HG03060 (cell line): ENCODE results near the gene TENT4A.
A peak's percentile ranks its signal among the peaks of the same experiment; 100 is the strongest.

Experiments
- ATAC-seq: cut with Tn5 transposase; IDR thresholded peaks from one replicate; pipeline ENCODE4 v1.9.1; 2021; ENCODE audit warnings: low read depth, moderate number of reproducible peaks; ENCODE audit not compliant: unreplicated experiment

TENT4A gene

DNA sequence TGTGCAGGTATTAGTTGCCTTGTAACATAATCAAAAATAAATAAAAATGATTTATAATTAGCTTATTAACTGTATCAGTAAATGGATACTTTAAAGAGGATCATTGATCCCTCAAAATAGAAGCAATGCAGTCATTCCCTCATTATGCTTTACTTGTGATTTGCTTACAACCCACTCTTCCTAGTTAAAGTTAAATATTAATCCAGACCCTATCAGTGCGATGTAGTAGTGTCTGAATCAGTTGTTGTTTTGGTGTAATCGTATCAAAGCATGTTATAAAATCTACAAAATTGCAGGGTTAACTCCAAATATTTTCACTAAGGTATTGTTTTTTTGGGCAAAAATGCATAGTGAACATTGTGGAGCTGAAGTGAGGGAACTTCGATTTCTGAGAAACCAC, 17.6 kb downstream of the TENT4A start:
- ATAC-seq, result no peak

DNA sequence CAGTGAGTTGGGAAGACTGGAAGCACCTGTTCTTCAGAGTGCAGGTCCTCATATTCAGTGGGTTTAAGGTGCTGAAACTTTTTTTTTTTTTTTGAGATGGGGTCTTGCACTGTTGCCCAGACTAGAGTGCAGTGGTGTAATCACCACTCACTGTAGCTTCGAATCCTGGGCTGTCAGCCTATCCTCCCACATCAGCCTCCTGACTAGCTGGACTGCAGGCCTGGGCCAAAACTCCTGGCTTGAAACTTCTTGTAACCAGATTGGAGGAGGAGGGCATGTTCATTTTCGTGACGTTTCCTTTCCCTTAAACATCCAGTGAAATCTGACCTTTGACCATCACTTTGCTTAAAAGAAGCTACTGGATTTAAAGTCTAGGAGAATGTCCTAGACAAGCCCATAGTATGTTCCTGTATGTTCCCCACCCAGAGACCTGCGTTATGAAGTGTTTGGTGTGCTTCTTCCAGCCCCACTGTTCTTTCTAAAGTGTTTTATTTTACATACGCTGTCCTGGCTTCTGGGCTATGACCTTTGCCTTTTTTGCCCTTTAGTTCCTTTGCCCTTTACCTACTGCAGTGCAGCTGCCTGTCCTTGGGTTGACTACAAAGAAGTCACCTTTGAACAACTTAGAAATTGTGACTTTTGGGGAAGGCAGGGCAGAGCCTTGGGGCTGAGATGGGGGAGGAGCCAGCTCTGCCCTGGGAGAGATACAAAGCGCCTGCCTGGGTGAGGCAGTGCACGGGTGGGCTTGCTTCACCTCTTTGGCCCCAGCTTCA, 18.4 kb downstream of the TENT4A start:
- ATAC-seq, result no peak

DNA sequence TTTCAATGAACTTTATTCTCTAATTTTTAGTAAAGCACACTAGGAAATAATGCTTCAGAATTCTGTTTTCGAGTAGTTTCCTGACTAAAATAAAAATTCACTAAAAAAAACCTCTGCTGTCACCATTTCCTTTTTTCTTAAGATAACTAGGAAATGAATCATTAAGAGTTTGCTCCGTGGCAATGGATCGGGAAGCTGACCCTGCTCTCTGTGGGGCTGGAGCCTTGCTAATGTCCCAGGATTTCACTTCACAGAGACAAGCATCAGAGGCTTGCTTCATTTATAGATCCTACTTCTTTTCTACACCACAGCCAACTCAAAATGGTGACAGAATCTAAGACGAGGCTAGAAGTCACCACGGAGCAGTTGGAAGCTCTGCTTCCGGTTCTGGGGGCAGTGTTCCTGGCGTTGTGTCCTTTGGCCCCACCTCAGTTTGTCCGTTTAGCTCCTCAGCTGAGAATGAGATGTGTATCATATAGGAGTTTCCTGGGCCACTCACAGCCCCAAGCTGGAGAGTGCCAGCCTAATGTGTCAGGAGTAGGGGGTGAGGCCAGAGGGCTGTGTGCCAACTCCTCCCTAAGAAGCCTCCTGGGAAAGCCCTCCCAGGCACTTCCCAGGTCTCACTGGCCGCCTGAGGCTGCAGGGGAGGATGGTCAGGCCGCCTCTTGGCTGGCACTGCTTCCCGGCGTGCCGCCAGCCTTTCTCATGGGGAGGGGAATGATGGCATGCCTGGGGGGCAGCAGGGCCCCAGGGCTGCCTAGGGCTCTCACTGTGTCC, 19.6 kb downstream of the TENT4A start:
- ATAC-seq, result no peak

DNA sequence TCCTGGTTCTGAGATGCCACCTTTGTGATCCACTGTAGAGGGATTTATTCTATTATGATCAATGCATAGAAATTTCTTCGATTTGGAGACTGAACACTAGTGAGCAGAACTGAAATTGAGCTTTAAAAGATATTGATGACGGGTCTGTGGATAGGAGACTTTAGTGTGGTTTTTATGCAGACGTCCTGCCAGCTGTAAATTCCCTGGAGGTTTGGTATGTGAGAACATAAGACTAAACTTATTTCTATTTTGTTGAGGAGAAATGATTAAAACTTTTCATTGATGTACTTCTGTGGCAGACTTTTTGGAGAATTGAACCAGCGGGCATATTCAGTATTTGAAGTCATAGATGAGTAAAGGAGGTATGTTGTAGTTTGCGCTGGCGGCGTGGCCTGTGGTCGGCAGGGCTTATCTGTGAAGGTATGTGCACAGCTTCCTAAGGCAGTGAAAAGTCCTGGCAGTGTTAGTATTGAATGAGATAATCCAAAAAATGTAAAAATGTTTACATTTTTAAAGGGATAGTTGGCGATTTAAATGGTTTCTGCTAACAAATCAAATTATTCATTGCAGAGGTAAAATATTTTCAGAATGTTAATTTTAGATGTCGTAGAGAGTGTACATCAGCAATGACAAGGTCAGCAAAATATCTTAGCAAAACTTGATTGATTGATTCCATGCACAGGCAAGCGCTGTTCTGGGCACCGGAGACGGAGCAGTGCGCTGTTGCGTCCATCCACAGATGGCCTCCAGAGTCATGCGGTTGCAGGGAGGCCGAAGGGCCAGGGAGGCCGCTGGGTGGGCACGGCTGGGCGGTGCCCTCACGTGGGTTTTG, 20.4 kb downstream of the TENT4A start:
- no peak for ATAC-seq

DNA sequence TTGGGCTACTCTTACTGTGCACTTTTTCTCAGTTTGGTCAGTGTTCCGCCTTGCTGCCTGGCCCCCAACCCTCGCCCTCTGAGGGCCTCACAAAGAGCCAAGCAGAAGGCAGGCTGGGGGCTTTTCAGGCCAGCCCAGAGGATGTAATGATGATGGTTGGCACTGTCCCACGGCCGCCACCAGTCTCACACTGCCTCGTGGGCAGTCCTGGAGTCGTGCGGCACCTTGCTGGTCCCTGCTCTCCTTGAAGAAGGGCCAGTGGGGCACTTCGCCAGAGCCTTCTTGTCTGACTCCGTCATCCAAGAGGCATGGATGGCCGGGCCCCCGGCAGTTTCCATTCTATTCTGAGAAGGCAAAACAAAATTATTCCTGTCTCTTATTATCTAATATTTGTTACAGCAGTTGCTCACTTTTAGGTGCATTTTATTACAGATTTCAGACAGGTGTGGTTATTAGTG, 21.0 kb downstream of the TENT4A start:
- ATAC-seq, result no peak

DNA sequence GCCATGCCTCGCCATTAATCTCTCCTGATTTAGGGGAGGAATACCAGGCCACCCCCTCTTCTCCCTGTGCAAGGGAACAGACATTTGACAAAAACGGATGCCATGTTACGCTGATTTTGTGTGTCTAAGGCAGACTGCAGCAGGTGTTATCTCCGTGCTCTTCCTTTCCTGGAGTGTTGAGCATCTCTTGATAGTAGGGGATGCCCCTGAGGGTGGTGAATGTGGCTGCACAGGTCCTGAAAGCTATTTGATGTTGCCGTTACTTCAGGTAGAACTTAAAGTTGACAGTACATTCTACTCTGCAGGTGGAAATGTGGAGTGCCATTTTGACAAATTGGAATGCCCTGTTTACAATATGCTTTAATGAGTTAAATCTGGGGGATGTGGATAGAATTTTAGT, 21.5 kb downstream of the TENT4A start:
- no peak for ATAC-seq

DNA sequence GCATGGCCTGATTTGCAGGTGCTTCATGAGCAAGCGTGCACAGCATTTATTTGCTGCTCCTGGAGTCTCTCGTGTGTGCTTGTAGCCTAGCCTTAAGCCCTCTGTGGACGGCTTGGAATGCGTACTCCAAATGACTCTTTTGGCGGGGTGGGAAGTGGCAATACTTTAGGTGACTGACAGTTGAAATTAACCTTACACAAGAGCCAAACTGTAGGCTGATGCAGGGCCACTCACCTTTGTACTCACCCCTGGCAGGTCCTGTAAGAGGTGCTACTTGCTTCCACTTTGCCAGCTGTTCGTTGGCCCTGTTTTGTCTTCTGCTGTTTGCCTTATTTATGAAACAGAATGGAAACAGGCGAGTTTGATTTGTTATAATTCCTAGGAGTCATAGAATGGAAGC, 22.9 kb downstream of the TENT4A start:
- no peak for ATAC-seq

DNA sequence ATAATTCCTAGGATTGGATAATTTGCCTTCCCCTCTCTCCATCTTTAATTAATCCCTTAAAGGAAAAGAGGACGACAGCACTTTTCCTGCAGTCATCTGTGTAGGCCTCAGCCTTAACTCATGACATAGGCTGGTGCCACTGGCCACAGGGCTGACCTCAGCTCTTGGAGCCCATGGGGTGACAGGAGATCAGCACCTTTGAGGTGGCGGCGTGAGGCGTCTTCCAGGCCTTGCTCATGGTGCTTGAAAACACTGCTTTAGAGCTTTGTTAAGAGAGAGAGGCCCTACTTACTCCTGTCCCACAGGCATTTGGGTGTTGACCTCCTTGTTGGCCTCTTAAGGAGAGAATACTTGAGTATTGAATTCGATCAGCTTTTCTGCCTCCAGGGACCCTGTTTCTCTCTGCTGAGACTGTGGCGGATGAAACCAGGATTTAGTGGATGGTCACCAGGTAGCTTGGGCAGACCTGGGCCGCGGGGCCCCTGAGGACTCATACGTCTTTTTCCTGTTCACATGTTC, 23.4 kb downstream of the TENT4A start:
- ATAC-seq, result no peak

DNA sequence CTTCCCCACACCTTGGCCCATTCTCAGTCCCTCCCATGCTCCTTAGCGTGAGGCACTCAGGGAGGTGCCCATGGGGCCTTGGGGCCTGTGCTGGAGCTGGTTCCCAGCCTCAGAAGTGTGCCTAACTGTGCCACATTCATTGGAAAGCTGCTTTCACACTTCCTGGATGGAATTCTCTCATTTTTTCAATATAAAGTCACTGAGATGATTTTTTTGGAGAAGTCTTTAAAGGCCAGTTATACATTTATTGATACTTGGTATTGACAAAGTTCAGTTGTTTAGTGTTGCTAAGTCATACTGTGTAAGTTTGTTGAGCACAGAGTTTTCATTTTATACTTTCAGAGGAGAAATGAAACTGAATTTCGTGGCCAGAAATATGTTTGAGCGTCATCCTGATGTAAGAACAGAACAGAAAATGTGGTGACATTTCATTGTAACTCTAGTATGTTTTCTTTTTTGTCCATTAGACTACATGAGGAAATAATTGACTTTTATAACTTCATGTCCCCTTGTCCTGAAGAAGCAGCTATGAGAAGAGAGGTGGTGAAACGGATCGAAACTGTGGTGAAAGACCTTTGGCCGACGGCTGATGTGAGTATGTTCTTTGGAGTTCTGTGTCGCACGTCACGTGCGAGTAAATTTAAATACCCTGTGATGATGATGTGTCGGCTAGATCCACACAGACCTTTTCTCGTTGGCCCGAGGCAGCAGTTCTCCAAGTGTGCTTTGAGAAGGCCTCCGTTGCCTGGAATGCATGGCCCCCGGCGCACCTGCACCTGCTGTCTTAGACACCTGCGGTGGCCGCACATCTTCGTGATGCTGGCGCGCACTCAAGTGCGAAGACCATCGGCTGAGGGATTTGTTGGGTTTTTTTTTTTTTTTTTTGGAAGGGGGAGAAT, 24.1 kb downstream of the TENT4A start:
- peak; percentile 79 for ATAC-seq

DNA sequence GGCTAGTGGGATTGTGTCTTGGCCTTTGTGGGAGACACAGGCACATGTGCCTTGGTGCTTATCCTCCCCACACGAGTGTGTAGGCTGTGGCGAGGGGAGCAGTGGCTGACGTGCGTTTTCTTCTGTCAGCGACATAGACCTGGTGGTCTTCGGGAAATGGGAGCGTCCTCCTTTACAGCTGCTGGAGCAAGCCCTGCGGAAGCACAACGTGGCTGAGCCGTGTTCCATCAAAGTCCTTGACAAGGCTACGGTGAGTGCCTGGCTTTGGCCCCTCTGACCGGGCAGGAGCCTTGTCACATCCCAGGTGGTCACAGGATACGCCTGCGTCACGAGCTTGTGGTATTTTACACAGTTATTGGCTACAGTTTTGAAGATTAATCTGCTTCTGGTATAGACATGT, 26.4 kb downstream of the TENT4A start:
- ATAC-seq, result no peak

DNA sequence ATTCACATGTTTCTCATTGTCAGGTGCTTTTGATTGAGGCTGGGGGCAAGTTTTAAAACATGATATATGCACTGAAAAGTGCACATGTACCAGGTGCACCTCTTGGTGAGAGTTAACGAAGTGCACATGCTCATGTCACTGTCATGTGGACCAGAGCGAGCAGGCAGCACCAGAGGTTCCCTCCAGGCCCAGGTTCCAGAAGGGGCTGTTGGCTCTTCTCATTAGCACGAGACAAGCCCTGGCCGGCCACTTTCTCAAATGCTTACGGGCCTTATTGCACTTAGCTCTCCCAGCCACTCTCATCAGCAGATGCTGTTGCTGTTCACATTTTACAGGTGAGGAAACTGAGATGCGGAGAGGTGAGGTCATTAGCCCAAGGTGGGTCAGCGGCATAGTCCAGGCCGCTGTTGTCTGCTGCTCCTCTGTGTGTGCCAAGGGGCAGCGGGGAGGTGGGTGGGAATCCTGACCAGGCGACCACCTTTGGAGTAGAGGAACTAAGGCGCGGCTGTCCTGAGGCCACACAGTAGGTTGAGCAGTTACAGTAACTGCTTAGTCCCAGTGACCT, 27.4 kb downstream of the TENT4A start:
- ATAC-seq, result no peak

DNA sequence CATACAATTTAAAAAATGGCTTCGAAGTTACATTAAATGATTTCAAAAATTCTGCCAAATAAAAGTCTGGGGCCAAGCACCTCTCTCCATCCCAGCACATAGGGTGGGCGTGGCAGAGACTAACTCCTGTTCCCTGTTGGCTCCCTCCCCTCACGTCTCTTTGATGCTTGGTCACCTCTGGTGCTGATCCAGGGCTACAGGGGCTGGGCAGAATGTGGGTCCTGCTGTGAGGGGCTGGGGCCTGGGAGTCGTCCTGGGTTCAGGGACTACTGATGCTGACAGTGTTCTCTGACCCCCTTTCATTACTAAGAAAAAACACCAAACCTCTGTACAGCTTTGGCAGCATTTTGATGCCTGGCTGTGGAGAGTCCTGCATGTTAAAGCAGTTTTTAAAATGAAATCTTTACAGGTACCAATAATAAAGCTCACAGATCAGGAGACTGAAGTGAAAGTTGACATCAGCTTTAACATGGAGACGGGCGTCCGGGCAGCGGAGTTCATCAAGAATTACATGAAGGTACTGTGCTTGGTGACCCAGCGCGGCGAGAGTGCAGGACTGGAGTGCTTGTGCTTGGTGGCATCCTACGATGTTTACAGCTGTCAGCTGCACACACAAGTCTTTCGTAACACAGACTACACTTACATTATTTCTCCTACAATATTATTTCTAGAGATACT, 29.0 kb downstream of the TENT4A start:
- no peak for ATAC-seq

DNA sequence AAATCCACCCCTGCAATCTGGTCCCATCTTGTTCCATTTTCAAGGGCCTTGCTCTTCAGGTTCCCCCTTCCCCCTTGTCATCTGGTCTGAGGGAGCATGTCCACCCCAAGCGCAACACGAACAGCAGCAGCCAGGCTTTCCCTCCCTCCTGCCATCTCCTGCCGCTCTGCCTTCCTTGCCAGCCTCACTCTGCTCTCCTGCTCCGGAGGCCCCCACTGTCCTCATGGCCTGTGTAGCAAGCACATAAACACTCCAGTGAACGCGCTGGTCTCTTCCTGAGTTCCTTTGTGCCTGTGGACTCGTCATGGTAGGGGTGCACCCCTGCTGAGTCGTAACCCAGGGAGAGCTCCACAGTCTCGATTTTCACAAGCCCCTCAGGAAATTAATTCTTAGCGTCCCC, 29.9 kb downstream of the TENT4A start:
- no peak for ATAC-seq

DNA sequence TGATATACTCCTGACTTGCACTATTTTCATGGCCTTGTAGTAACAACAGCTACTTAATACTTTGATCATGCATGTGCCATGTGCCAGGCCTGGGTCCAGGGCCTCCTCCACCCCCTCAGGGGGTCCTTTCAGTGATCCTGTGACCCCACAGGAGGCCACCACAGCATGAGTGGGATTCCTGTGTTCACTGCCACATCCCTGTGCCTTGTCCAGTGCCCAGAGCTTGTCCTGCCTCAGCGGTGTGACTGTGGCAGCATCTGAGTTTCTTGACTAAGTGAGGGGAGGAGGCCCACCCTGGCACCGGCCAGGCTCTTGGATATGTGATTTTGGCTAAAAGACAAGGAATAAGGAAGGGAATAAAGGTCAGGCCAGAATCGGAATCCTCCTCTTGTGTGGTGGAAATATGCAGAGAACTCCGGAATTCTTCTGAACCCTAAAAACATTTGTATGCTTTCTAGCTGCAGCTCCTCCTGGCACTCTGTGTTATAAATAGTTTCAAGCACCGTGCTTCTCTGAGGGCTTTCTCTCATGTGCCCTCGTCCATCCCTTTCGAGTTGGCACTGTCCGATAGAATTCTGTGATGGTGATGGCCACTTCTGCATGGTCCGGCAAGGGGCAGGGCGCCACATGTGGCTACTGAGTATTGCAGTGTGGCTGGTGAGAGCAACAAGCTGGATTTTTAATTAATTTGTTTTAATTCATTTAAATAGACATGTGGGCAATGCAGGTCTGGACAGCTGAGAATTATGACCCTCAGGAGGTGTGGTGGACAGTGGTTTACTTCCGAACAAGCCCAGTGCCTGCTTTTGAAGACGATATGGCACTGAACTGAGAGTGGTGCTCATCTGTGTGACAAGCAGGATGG, 31.8 kb downstream of the TENT4A start:
- no peak for ATAC-seq

DNA sequence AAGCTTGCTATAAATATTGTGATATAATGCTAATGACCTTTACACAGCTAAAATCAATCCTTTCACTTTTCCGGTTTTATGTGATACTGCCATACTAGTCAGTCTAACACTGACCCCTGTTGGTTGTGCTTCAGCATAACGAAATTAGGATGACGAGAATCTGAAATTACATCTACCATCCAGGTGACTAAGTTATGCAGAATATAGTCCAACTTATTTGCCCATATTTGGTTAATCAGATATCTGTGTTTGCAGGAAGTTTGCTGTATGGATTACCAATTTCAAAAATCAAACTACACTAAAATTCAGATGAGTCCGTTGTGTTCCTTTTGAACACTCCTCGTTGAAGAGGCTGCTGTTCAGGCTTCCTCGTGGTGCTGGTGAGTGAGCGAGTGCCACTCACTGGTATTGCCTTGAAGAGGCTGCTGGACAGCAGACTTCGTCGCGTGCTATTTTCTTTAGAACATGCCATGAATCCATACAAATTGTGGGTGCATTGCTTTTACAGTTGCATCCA, 32.5 kb downstream of the TENT4A start:
- ATAC-seq, result peak; percentile 60

DNA sequence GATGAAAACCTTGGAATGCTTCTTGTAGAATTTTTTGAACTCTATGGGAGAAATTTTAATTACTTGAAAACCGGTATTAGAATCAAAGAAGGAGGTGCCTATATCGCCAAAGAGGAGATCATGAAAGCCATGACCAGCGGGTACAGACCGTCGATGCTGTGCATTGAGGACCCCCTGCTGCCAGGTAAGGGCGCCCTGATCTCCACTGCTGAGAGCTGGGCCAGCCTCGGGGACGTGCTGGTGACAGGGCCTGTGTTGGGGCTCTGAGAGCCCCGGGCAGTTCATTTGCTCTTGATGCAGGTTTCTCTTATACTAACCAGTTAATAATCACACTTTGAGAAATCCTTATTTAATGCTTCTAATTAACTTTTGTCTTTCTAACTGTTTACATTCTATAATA, 33.0 kb downstream of the TENT4A start:
- no peak for ATAC-seq

DNA sequence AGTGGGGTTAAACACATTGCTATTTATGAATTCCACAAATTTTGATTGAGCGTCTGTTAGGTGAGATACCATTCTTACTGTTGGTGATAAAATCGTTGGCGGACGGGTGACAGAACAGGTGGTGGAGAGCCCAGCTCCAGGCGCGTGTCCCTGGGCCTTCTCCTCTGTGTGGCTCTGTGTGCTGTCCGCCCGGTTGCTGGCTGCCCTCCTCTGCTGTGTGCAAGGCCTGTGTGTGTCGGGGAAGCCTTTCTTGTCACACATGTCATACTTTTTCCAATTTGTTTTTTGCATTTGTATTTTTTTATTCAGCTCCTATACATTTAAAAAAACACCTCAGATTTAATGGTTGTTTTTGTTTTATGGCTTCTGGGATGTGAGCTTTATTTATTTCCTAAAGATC, 33.9 kb downstream of the TENT4A start:
- no peak for ATAC-seq

DNA sequence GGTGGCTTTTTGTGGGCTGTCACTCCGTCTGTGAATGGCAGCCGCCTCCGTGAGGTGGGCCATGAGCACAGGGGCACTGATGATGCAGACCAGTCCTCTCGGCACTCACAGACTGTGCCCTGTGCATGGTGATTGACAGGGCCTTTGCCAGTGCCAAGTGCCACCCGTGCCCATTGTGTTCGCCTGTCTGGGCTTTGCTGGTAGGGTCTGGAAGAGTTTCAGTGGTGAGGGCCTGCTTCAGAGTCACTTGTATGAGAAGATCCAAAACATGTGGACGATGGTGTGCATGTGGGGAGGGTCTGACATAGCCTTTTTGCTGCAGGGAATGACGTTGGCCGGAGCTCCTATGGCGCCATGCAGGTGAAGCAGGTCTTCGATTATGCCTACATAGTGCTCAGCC, 34.9 kb downstream of the TENT4A start:
- ATAC-seq, result no peak
